GM18499 (cell line): Measurements from ENCODE around the gene RAPGEF6.
"Not testable (repeated sequence)": the region's sequence is repeated elsewhere in the genome, so short reads cannot be mapped to it uniquely, and the experiment has no call there.

Experiments
- ATAC-seq: cut with Tn5 transposase; IDR thresholded peaks from one replicate; pipeline ENCODE4 v1.9.1; 2021; ENCODE audit warnings: moderate number of reproducible peaks; ENCODE audit not compliant: insufficient read depth, unreplicated experiment

Gene RAPGEF6

DNA sequence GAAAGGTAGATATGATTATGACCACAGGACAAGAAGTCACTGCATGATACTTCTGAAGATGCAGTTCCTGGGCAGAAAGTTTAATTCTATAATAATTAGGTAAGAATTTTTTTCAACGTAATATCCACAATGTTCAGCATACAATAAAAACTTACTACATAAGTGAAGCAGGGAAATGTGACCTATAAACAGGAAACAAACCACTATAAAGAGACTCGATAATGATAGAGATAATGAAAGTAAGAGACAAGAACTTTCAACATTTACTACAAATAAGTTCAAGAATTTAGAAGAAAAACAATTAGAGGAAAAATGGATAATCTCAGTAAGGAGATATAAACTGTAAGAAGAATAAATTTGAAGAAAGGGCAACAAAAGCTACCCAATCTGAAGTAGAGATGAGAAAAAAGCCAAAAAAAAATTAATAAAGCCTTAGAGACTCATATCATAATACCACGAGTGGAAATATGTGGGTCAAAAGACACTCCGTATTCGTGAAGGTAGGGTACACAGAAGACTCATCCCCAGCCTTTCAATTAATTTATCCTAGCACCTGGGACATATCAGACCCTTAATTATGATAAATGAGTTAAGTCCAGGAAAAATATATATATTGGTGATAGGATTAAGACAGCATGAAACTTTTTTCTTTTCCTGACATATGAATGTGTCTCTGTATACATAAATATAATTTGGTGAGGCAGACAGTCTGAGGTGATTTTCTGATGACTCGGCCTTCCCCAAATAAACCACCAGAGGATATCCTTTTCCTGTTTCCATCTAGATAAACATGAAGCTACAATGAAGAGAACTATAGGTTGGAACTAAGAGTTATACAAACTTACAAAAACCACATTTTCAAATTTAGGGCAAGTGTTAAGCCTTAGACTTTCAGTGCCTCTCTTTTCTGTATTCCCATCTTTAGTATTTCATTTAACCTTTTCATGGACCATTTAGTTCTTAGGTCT is 120.4 kb downstream of the RAPGEF6 start:
- no peak for ATAC-seq

DNA sequence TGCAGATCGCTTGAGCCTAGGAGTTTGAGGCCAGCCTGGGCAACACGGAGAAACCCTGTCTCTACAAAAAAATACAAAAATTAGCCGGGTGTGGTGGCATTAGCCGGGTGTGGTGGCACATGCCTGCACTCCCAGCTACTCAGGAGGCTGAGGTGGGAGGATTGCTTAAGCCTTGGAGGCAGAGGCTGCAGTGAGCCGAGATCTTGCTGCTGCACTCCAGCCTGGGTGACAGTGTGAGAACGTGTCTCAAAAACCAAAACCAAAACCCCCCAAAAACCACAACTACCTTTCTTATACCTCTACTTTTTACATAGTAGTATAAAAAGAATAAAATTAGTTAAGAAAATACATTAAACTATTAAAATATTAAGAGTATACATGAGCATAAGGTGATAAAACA is 121.2 kb downstream of the RAPGEF6 start:
- ATAC-seq, result no peak

DNA sequence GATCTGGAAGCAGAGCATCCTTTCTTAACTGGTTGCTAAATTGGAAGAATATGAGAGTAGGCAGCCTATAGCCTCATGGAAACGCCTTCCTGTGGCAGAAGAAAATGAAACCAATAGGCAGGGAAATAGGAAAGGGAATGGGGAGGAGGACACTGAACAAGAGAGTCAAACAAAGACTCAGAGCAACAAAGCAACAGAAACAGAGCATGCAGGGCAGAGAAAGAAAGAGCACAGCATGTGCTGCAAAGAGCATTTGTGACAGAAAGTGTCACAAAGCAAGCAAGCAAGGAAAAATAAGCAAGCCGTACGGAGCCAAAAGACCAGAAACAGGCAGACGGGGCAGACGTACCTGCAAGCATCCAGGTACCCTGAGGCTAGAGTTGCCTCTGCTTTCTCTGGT is 123.1 kb downstream of the RAPGEF6 start:
- ATAC-seq, result no peak

DNA sequence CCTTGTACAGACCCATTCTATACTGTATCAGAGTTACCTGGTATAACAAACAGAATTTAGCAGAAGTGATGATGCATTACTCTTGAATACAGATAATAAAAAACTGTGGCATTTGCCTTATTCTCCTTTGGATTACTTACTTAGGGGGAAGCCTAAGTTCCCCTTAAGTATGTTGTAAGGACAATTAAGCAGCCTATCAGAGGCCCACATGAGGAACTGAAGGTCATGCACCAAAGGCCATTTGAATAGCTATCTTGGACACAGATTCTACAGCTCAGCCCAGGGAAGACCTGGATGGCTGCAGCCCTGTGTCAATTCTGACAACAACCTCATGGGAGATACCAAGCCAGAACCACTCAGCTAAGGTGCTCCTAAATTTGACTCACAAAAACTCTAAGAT is 125.2 kb downstream of the RAPGEF6 start:
- ATAC-seq, result no peak

DNA sequence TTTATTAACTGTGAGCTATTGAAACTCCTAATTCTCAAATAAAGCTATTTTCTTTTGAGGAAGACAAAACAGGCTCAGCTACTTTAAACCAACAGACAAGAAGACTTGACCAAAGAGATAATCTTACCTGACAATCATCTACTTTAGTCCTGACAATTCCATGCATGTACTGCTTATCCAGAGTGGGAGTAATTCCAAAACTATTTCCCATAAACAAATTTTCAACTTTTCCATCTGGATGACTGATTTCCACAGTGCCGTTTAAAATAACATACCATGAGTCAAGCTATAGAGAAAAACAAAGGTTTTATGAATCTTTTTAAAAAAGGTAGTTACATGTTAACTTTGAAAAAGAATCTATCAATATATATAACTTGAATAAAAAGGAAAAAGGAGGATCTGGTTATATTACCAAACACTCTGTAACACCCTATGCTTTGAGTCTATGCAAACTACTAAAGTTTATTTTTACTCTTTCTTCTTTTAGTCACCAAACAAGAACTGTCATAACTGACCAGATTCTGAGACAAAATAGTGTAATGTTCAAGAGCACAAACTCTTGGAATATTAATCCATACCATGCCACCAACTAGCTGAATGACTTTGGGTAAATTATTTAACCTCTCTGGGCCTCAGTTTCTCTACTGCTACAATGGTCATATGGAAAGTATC is 129.7 kb downstream of the RAPGEF6 start:
- no peak for ATAC-seq

DNA sequence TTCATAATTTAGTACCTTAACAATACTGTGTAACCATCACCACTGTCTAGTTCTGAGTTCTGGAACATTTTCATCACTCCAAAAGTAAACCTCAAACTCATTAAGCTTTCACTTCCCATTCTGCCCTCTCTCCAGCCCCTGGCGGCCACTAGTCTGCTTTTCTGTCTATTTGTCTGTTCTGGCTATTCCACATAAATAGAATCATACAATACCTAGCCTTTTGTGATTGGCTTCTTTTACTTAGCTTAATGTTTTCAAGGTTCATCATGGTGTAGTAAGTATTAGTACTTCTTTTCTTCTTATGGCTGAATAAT is 138.7 kb downstream of the RAPGEF6 start:
- peak; percentile 95 for ATAC-seq

DNA sequence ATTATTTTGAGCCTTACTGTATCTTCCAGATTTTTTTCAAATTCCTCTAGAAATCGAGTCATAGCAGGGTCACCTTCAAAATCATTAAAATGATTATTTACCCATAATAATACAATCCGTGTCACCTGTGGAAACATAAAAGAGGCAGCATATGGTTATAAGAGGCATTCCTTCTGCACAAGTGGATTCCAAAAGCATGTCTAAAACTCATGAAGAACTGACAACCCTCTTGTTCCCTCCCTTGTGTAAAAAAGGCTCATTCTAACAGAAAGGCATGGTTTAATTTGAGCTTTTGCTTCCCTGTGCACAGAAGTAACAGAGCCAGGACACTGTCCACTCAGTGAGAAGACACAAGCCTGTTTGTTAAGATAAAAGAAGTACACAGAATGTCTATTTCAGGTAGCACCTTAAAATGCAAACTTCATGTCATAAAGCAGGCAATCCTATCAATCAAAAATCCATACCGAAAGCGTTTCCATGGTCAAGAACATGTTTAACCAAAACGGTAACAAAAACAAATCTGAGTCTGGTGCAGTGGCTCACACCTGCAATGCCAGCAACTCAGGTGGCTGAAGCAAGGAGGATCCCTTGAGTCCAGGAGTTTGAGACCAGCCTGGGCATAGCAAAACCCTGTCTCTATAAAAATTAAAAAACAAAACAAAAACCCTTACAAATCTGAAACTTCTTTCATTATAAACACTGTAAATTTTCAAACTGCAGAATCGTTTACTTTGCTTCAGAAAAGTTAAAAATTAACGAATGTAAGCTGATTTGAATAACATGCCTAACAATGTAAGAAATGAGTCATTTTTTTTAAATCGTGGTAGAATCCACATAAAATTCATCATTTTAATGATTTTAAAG is 139.3 kb downstream of the RAPGEF6 start:
- ATAC-seq, result no peak

DNA sequence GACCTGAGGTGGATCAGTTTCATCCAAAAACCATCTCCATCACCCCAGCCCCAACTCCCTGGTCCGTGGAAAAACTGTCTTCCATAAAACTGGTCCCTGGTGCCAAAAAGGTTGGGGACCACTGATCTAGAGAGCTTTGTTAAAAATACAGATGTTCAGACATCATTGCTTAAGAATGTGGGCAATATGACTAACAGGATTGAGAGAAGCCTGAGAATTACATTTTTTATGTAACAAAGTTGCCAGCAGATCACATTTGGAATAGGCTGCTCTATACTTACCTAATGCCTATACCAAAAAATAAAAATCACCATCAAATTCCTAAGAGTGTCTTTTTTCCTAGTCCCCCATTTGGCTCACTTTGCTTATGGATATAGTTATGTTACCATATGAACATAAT is 143.3 kb downstream of the RAPGEF6 start:
- no peak for ATAC-seq

DNA sequence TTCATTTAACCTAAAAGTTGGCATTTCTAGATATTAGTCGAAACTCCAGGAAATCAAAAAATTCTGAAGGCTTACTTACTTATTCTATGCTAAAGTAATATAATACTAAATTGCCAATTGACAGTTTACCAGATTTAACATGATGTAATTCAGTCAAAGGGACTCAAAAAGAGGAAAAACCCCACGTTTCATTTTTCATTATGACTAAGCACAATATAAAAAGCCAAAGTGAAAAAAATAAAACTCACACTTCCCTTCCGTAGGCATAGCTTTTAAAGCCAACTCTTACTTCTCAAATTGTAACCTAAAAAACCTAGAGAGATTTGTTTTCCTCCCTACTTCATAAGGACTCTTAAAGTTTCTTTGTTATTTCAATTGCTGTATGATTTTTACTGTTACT is 146.6 kb downstream of the RAPGEF6 start:
- ATAC-seq, result peak; percentile 92

DNA sequence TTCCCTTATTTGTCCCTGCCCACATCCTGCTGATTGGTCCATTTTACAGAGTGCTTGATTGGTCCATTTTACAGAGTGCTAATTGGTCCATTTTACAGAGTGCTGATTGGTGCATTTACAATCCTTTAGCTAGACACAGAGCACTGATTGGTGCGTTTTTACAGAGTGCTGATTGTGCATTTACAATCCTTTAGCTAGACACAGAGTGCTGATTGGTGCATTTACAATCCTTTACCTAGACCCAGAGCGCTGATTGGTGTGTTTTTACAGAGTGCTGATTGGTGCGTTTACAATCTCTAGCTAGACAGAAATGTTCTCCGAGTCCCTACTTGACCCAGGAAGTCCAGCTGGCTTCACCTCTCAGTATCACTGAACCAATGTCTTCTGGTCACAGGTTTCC is 147.7 kb downstream of the RAPGEF6 start:
- not testable (repeated sequence) for ATAC-seq

DNA sequence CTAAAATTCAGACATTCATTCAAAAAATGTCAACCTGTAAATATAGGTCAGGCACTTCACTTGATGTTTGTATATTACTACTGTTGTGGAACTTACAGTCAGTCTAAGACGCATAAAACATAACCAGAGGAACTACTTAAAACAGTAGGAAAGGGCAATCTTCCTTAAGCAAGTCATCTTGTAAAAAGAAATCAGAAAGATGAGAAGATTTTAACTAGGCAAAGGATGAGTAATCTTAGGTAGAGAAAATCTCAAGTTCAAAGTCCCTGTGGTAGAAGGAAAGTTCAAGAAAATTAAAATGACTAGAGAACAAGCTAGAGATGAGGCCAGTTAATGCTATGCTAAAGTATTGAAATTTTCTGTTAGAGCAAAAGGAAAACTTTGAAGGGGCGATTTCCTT is 152.4 kb downstream of the RAPGEF6 start:
- no peak for ATAC-seq

DNA sequence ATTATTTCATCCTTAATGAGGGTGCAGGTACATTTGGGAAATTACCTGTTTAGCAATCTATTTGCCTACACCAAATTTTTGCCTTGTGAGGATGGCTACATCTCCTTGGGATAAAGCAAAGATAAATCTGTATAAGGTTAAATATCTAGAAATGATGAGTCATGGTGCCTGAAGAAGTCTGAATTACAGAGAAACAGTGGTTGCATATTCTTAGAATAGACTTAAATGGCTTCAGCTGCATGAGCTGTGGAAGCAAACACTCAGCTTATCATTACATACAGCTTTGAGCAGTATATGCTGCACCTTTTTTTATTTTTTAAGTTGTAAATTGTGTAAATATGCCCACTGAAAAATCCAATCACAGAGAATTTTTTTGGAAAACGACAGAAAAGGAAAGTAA is 153.5 kb downstream of the RAPGEF6 start:
- no peak for ATAC-seq

DNA sequence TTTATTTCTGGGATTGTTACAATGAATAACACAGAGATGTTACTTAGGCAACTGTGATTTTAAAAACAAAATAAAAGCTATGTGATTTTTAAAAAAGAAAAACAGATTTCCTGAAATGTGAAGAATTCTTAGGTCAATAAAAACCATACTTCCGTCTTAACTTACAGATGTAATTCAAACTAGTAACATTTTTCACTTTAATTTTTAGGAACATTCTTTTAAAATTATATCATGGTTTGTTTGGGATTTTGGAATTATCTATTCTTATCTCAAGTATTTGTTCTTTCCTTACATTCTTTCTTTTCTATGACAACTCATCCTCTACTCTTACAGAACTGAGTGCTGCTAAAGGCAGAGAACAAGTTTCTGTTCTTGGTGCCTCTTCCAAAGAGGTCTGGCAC is 159.5 kb downstream of the RAPGEF6 start:
- ATAC-seq, result no peak

DNA sequence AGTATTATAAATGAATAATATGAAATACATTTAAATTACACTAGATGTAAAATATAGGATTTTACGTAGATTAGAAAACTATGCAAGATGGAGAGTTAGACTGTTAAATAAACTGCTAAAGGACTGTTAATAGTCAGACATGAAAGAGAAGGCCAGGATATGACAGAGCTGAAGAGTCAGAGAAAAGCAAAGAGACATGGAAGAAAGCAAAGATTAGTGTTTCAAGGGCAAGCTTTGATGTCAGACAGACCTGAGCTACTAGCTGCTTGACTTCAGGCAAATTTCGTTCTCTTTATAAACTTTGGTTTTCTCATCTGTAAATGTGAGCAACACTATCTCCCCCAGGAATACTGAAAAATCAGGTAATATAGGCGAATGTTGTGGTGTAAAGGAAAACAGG is 161.3 kb downstream of the RAPGEF6 start:
- no peak for ATAC-seq

DNA sequence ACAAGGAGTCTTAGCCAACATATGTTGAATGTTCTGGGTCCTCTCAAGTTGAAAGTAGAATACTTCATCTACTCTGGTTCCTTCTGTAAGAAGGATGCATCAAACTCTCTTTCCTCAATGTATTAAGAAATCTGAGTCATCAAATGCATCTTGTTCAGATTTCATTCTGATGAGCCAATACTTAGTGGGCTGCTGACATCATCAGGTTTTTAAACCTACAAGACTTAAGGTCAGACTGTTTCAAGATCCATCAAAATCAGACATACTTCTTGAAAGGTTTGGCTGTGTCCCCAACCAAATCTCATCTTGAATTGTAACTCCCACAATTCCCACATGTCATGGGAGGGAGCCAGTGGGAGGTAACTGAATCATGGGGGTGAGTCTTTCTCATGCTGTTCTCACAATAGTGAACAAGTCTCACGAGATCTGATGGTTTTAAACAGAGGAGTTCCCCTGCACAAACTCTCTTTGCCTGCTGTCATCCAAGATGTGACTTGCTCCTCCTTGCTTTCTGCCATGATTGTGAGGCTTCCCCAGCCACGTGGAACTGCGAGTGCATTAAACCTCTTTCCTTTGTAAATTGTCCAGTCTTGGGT is 168.8 kb downstream of the RAPGEF6 start:
- no peak for ATAC-seq

DNA sequence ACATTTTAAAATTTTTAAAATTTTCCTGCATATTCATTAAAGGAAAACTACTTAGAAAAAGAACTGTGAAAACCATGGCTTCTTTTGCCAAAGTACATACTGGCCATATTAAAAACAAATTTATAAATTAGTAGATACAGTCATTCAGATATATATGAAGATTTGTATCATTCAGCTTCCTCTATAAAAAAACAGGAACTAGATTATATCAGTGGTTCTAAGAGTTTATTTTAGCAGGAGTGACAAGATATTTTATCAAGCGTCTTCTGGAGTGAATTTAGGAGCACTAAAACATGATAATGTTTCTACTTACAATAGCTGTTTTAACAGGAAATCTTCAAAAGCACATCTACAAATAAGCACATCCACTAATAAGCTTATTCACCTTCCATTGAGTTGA is 171.4 kb downstream of the RAPGEF6 start:
- no peak for ATAC-seq

DNA sequence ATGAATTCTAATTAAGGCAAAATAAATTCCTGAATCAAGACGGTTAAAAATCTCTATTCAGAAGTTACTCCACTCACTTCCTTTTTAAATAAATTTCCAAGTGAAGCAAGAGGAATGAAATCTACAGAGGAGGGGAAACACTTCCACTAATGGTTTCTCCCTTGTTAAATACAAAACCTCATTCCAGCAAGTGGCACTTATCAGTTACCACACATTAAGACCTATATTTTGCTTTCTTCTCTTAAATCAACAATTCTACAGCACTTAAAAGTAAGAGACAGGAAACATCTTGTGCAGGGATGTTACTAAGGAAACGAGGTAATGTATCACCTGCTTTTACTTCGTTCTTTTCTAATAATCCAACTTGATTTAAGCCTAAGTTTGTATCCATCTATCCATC is 172.6 kb downstream of the RAPGEF6 start:
- ATAC-seq, result no peak

DNA sequence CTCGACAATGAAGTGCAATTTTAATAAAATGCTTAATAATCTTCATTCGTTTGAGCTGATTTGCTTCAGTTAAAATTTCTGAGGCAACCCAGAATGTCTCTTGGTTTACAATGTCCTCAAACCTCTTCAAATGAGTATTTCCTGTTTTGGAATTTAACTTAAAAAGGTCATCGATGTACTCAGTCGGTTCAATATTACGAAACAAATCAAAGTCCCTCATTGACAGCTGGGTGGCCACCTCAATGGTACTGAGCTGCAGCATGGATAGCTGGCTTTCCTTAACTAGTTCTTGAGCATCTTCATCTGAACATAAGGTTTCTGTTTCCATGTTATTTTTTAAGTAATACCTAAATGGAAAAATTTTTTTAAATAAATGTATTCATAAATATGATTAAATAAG is 173.3 kb downstream of the RAPGEF6 start:
- no peak for ATAC-seq

DNA sequence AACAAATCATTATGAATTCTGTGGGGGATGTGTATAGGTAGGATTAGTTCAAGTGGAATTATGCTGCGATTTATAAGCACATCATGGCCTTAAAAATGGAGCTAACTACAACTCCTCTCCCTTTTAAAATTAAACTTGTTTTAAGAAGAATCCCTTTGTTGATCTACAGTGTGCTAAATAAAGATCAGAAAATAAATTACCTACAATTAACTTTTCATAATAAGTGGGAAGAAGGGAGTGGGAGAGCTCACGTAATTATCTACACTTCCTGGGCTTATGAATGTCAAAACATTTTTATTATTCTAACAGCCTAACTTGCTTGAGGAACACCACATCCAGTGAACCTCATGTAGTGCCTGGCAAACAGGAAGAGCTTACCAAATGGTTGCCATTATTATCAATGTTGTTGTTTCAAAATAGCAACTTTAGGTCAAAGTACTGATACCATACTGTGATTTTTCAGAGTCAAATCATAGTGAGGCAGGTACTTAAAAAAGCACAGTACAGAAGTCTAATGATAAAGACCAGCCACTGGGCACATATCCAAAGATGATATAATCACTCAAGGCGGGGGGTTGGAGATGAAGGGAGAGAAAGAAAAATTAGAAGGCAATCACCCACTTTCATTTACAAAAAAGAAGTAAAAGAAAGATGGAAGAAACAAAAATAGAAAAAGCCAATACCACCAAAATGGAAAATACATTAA is 174.0 kb downstream of the RAPGEF6 start:
- ATAC-seq, result no peak

DNA sequence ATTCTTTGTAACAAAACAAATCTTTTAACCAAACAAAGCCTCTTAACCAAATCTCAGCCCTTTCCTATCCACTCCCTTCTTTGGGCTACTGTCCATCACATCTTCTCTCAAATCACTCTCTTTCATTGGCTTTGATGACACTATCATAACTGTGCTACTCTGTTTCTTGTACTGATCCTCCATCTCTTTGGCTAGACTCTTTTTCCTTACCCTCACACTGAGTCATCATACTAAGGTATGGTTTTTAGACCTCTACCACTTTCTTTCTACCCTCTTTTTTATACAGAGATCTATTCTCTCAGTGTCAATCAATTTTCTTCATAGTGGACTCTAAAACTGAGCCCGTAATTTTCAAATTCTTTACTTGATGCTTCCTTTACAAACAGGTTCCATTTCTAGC is 174.9 kb downstream of the RAPGEF6 start:
- no peak for ATAC-seq
